NK-92 (cell line): ENCODE measurements around the gene ITGA2.

ENCODE experiments used
- DNase-seq: peaks from one replicate; lab custom pipeline; 2025; ENCODE audit not compliant: unreplicated experiment; lab: John Stamatoyannopoulos, UW

ITGA2 gene

DNA sequence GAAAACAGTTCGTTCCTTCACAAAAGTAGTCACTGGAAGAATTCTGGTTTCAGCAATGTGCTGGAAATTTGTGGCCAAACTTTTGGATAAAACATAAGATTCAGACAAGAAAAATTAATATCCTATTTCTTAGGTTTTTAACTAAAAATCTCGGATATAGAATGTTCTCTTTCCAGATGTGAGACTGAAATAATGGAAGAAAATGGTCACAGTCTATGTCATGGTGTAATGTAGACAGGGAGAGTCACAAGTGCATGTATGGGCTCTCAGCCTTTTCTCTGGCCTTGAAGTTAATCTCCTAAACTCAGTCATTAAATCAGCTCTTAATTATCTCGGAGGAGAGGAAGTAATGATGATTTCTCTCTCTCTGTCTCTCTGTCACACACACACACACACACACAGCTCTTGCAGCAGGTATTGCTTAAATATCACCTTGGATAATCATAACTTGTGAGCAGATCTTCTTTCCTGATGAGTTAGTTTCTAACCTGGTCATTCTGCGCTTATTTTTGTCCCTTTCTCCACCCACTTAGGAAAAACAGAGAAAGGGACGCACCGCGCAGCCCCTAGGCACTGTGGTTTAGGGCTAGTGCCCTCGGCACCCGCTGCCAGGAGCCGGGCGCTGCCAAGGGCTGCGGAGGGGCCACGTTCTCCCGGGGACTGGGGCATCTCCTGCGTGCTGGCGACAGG is 672 bp upstream of the ITGA2 start:
- DNase-seq = no peak

GRCh38 chr5:52989781-52990527 is 802 bp downstream of the ITGA2 start:
- DNase-seq = no peak

DNA sequence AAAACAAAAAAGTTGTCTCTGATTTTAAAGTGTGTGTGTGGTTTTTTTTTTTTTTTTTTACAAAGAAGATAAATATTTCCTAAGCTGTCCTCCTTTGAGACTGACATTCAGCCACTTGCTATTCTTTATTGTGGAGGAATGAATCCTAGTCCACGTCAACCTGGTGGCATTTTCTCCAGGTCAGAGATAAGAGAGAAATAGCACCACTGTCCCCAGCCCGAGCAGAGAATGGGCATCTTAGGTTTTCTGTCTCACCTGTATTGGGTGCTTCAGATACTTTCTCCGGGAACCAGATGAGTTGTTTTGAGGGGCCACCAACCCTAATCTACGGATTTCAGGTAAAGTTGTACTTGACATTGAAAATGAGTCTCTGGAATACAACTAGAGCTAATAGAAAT is 1.4 kb downstream of the ITGA2 start:
- DNase-seq = no peak

DNA sequence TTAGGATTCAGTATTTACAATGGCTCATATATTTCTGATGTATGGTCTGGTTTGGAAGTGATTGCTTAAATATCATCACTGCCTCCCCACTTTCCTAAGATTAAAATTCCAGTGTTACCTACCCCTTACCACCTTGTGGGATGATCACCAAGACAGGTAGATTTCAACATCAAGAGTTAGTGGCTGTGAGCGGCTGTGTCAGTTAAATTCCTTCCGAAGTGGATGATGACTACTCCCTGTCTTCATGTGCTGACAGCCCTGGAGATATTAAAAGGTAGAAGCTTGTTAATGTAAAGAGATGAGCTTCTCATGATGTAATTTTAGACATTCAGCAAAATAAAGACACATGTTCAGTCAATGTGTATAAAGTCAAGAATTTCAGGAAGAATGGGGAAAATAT is 4.2 kb downstream of the ITGA2 start:
- DNase-seq = no peak

DNA sequence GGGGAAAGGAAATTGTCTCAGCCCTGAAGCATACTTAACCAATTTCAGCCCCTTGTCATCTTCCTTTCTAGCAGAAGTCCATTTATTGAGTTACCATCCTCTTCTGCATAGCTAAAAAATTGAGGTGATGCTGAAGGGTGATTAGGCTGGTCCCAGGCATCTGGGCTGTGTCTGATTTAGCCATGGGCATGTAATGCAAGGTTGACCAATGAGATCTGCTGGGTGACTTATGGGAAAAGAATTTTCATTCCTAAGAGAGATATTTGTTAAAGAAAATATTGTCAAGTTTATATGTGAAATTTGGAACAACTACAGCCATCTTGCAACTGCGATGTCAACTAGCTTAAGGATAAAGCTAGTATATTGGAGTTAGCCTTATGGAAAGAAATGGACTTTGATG is 5.1 kb downstream of the ITGA2 start:
- DNase-seq = no peak

DNA sequence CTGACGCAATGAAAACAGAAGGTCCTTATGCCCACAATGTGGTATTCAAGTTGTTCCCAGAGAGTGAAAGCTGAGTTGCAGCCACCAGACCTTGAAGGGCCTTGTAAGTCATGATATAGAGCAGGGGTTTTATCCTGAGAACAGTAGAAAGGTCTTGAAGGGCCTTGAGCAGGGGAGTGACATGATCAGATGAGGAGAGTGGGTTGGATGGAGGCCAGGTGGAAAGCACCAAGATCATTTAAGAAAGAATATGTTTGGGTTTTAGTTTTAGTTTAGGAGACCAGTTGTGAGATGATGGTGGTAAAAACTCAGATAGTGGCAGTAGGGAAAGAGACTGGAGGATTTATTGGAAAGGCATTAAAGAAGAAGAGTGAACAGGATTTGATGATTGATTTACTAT is 5.9 kb downstream of the ITGA2 start:
- DNase-seq = no peak

GRCh38 chr5:52995914-52996313 is 6.8 kb downstream of the ITGA2 start:
- DNase-seq = no peak

GRCh38 chr5:52996979-52997378 is 7.8 kb downstream of the ITGA2 start:
- DNase-seq = no peak

DNA sequence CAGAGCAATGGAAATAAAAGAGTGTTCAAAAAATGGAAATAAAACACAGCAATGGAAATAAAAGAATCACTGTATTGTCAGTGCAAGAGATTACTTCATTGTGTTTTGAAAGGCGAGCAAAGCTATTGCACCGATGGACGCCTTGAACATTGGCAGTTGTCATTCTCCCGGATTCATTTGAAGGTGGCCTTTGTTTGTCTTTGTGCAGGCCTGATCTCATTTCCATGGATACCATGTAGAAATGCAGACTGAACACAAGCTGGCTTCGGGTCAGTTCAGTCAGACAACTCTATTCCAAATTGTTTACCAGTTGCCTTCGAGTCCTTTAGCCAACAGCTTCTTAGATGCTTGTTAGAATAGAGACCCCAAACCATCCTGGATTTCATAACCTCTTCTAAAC is 8.3 kb downstream of the ITGA2 start:
- DNase-seq = no peak

GRCh38 chr5:52998552-52999313 is 9.6 kb downstream of the ITGA2 start:
- no peak for DNase-seq

- DNase-seq = no peak
These were observed 10.3 kb downstream of the ITGA2 start for GRCh38 chr5:52999344-52999949.

DNA sequence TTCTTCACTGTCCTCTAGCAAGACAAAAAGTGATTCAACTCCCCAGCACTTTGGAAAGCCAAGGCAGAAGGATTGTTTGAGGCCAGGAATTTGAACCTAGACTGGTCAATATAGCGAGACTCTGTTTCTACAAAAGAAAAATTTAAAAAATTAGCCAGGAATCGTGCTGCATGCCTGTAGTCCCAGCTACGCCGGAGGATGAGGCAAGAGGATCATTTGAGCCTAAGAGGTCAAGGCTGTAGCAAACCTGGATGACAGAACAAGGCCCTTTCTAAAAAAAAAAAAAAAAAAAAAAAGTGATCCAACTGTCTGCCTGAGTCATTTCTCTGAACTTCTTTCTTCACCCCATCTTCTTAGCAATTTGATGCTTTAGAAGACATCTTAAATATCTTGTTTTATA is 12.4 kb downstream of the ITGA2 start:
- no peak for DNase-seq

- no peak for DNase-seq
These were observed 13.3 kb downstream of the ITGA2 start for GRCh38 chr5:53002491-53002890.

DNA sequence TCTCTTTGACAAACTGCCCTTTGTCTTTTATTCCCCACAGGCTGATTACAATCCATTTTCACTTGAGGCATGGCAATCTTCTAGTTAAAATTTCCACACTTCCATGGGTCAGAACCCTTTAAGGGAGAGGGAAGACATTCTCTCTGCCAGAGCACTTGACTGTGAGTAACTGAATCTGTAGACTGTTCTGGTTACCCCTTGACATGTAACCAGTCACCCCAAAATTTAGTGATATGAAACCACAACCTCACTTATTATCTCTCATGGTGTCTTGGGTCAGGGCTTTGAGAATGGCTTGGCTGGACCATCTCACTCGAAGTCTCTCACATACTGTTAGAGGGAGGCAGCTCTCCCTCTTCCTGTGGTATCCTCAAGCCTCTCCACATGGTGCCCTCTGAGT is 14.0 kb downstream of the ITGA2 start:
- no peak for DNase-seq

GRCh38 chr5:53006911-53007890 is 18.0 kb downstream of the ITGA2 start:
- no peak for DNase-seq

DNA sequence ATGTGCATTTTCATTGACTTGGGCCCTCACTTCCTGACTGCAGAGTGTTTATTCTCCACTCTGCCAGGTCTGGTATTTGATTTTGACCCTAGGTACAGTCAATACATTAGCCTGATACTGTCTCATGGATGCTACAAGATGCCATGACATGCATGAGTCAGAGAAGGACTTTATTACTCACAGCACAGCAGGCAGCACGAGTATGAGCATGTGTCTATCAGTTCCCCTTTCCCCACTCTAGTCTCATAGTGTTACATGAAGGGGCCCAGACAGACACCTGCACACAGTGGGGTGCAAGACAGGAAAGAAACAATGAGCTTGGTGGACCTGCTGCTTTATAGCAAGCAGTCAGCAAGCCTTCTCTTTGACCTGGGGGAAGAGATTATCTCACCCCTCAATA is 19.6 kb downstream of the ITGA2 start:
- DNase-seq = no peak

DNA sequence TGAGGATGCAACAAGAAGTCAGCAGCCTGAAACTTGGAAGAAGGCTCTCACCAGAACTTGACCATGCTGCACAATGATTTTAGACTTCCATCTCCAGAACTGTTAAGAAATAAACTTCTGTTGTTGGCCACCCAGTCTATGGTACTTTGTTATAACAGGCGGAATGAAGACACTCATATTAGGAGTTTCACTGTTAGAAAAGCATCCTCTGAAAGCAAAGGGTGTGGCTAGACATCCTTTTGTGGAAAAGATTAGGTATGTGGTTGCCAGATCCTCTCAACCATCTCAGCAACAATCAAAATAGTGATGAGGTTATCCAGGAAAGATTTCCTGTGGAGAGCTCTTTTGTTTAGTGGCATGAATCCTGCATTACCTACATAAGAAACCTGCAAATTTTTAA is 20.7 kb downstream of the ITGA2 start:
- no peak for DNase-seq

- no peak for DNase-seq
These were observed 21.7 kb downstream of the ITGA2 start for GRCh38 chr5:53010814-53011213.

DNA sequence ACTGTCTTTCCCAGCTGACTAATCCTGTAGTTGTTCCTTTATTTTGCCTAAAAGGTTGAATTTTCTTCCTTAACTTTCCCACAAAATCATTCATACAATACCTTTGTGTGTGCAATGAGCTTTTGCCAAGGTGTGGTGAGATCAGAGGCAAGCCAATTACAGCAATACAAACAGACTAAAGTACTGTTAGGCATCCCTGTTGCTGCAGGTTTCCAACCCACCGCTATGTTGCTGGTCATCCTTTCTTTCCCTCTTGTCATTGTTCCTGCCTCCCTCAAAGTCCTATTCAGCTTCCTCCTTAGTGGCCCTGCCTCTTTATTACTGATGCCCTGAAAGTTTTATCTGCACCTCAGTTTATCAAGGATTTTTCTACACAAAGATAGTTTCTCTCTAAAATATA is 22.1 kb downstream of the ITGA2 start:
- DNase-seq = no peak

DNA sequence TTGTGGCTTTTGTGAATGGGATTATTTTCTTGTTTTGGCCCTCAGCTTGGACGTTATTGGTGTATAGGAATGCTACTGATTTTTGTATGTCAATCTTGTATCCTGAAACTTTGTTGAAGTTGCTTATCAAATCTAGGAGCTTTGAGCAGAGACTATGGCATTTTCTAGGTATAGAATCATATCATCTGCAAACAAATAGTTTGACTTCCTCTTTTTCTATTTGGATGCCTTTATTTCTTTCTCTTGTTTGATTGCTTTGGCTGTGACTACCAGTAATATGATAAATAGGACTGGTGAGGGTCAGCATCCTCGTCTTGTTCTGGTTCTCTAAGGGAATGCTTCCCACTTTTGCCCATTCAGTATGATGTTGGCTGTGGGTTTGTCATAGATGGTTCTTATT is 24.7 kb downstream of the ITGA2 start:
- no peak for DNase-seq

DNA sequence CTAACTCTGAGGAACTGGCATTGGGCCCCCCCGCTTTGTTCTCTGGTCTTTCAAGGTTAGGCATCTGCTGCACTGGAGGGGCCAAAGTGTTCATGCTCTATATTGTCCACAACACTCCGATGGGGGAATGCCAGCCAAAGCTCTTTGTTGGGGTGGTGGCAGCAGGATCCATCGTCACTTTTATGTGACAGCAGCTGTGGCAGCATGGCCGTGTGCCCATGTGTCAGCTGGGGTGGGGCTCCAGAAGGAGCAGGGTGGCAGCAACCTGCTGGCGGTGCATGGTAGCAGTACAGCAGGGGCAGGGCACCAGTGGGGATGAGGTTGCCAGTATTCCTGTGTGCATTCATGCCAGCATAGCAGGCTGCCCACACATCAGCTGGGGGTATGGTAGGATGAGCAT is 28.2 kb downstream of the ITGA2 start:
- DNase-seq = no peak
